Body of pancreas (tissue), 4 donors: Measurements from ENCODE around the gene SLC22A17.

Source experiments
- CTCF ChIP-seq, 7 experiments: fragments of 450-650 bp in 4 of 7; fragments of 200-600 bp in 3 of 7; sonication (generic) in 3 of 7; IDR thresholded peaks; one replicate each; pipeline ENCODE4 v1.5.1; 2016 to 2019; ENCODE audit warnings: antibody characterized with exemption in 7 of 7
- POLR2A ChIP-seq, 3 donors: fragments of 450-650 bp; IDR thresholded peaks; one replicate each; pipeline ENCODE4 v1.6.1; 2016; ENCODE audit warnings: antibody characterized with exemption in 3 of 3, mild to moderate bottlenecking in 2 of 3

DNA sequence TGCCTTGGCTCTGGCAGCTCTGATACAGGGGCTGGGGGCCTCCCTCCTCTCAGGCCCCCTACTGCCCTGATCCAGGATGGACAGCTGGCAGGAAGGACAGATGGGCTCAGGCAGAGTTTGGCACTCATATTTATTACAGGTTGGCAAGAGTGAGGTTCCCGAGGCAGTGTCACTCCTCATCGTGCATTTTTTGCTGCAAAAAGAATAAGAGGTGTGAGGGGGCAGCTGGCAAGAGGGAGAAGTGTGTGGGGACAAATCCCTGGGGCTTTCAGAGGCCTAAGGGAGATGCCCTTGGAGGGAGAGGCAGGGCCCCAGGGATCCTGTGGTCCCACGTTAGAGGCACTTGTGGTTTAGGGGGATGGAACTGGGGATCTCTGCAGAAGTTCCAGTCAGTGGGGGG, 29.2 kb upstream of the SLC22A17 start:
- TF ChIP-seq CTCF (IDR thresholded peaks at IDR 0.05) (no peak), POLR2A (IDR thresholded peaks at IDR 0.05) (no peak)
